ENCODE results near the gene OR10G8. TPM values are rescaled to one million over a fixed set of nuclear protein-coding genes. Genes with fewer than 3 reads are reported as not detected.

Gene OR10G8
- total and polyA plus RNA-seq, 2 donors from 2014 or later, result not detected

GRCh38 chr11:124074554-124074953, 48.0 kb downstream of the OR10G8 start:
- no peak for FAIRE-seq
- Histone ChIP-seq H3K9me3 (ENCODE audit: control insufficient read depth in 2 of 3, insufficient read depth in 1 of 3, low read length in 3 of 3) (no peaks in the 10 kb centered on the region), H3K9ac (ENCODE audit: low read length in 3 of 3) (no peak overlapping the region), H3K4me3 (ENCODE audit: low read length in 3 of 3) (no peak overlapping the region), H3K36me3 (ENCODE audit: control insufficient read depth in 2 of 3, insufficient read depth in 3 of 3, low read length in 3 of 3) (no peaks in the 10 kb centered on the region), H3K27me3 (ENCODE audit: control insufficient read depth, insufficient read depth, low read length) (peaks cover 2% of the 10 kb centered on the region), H3K27ac (ENCODE audit: low read depth in 2 of 2, low read length in 2 of 2) (no peak overlapping the region), H3K4me1 (ENCODE audit: control insufficient read depth in 2 of 3, insufficient read depth in 2 of 3, low read depth in 1 of 3, low read length in 3 of 3) (peaks cover 0 to 9% (median 0%) of the 10 kb centered on the region in 3 donors)
- intact Hi-C loops (cut with DNase I), result no loop called here
- TF ChIP-seq, protein P1, sequence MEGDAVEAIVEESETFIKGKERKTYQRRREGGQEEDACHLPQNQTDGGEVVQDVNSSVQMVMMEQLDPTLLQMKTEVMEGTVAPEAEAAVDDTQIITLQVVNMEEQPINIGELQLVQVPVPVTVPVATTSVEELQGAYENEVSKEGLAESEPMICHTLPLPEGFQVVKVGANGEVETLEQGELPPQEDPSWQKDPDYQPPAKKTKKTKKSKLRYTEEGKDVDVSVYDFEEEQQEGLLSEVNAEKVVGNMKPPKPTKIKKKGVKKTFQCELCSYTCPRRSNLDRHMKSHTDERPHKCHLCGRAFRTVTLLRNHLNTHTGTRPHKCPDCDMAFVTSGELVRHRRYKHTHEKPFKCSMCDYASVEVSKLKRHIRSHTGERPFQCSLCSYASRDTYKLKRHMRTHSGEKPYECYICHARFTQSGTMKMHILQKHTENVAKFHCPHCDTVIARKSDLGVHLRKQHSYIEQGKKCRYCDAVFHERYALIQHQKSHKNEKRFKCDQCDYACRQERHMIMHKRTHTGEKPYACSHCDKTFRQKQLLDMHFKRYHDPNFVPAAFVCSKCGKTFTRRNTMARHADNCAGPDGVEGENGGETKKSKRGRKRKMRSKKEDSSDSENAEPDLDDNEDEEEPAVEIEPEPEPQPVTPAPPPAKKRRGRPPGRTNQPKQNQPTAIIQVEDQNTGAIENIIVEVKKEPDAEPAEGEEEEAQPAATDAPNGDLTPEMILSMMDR (IDR thresholded peaks at IDR 0.05; ENCODE audit: borderline replicate concordance, extremely low read depth, insufficient read depth), result no peak
- peak in 1 of 5 donors; percentile 49 for DNase-seq

DNA sequence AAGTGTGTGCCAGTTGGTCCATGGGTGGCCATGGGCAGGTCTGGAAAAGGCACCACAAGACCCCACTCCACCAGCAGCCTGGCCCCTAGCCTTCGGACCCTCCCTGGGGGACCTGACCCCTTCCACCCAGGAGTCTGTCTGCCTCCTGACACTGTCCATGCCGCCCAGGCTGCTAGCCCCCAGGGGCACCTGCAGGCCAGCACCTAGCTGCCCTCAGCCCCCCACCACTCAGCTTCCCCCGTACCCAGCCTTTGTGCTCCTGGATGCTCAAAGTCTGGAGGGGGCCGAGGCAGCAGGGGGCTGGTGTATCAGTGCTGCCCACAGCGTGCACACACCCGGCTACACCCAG, 48.9 kb downstream of the OR10G8 start:
- Histone ChIP-seq H3K27ac (ENCODE audit: low read depth in 2 of 2, low read length in 2 of 2) (no peak overlapping the region), H3K27me3 (ENCODE audit: control insufficient read depth, insufficient read depth, low read length) (no peaks in the 10 kb centered on the region), H3K4me3 (ENCODE audit: low read length in 3 of 3) (peak overlapping the region in 1 of 3 donors; percentile 60), H3K36me3 (ENCODE audit: control insufficient read depth in 2 of 3, insufficient read depth in 3 of 3, low read length in 3 of 3) (no peaks in the 10 kb centered on the region), H3K4me1 (ENCODE audit: control insufficient read depth in 2 of 3, insufficient read depth in 2 of 3, low read depth in 1 of 3, low read length in 3 of 3) (peaks cover 0 to 7% (median 0%) of the 10 kb centered on the region in 3 donors), H3K9ac (ENCODE audit: low read length in 3 of 3) (no peak overlapping the region), H3K9me3 (ENCODE audit: control insufficient read depth in 2 of 3, insufficient read depth in 1 of 3, low read length in 3 of 3) (no peaks in the 10 kb centered on the region)
- intact Hi-C loops (cut with DNase I), result no loop called here
- FAIRE-seq (no peak), DNase-seq (peak in 1 of 5 donors; percentile 74)
- TF ChIP-seq, protein P1 (IDR thresholded peaks at IDR 0.05; ENCODE audit: borderline replicate concordance, extremely low read depth, insufficient read depth), result no peak

DNA sequence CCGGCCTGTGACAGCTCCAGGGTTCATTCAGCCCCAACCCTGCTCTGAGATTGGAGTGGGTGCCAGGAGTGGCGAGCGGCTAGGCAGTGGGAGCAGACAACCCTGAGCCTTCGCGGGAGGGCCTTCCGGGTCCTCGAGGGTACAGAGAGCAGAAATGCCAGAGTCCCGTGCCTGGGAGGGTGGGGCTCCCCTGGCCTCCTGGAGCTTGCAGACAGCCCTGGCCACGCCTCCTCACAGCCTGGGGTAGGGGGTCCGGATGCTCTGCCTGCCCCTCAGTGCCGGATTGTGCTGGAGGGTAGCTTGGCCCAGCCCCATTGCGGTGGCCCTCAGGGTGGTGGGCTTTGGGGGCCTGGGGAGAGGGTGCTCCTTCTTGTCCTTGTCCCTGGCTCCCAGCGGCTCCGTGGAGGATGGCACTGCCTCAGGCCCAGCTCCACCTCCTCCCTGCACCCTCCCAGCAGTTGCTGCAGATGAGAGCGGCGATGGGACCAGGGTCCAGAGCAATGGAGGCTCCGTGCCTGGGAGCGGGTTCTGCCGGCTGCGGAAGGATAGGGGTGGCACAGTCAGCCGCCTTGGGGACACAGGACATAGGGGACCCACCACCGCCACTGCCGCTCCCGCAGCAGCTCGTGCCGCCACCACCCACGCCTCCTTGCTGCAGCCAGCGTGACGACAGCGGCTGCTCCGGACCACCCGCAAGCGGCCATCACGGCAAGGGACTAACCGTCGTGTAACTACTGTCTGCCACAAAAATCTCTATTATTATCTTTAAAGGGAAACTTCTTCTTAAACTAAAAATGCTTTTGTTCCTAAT, 49.4 kb downstream of the OR10G8 start:
- no peaks in the 10 kb centered on the region for H3K9me3 ChIP-seq (ENCODE audit: control insufficient read depth in 2 of 3, insufficient read depth in 1 of 3, low read length in 3 of 3)
- no peaks in the 10 kb centered on the region for H3K36me3 ChIP-seq (ENCODE audit: control insufficient read depth in 2 of 3, insufficient read depth in 3 of 3, low read length in 3 of 3)
- no peaks in the 10 kb centered on the region for H3K27me3 ChIP-seq (ENCODE audit: control insufficient read depth, insufficient read depth, low read length)
- FAIRE-seq (no peak), DNase-seq (peak; percentile 52 to 78 (median 53))
- H3K4me3 ChIP-seq (ENCODE audit: low read length in 3 of 3), result peak overlapping the region; percentile 46 to 60 (median 48)
- H3K9ac ChIP-seq (ENCODE audit: low read length in 3 of 3), result no peak overlapping the region
- TF ChIP-seq, protein P1 (IDR thresholded peaks at IDR 0.05; ENCODE audit: borderline replicate concordance, extremely low read depth, insufficient read depth), result no peak
- intact Hi-C loops (cut with DNase I), result no loop called here
- H3K4me1 ChIP-seq (ENCODE audit: control insufficient read depth in 2 of 3, insufficient read depth in 2 of 3, low read depth in 1 of 3, low read length in 3 of 3), result peaks cover 0 to 7% (median 0%) of the 10 kb centered on the region in 3 donors
- H3K27ac ChIP-seq (ENCODE audit: low read depth in 2 of 2, low read length in 2 of 2), result no peak overlapping the region

Measured in kidney (tissue), 14 donors.